Measurements from ENCODE around the gene GRHL3. TPM values are rescaled to one million over a fixed set of nuclear protein-coding genes. Genes with fewer than 3 reads are reported as not detected.

Gene GRHL3
- total RNA-seq, 4 donors from 2014 or later: 77.6 to 179 (median 115) TPM

- Histone ChIP-seq H3K4me1 (peaks cover 49 to 81% (median 54%) of the 10 kb centered on the region in 3 donors), H3K36me3 (no peaks in the 10 kb centered on the region), H3K27me3 (no peaks in the 10 kb centered on the region), H3K4me3 (peak overlapping the region in 1 of 4 donors; percentile 36), H3K27ac (peak overlapping the region; percentile 93 to 97 (median 96)), H3K9me3 (no peaks in the 10 kb centered on the region)
- DNase-seq: no peak
- TF ChIP-seq CTCF (IDR thresholded peaks at IDR 0.05) (no peak), POLR2A (IDR thresholded peaks at IDR 0.05) (no peak)
- WGBS, 2 donors: 33 to 57% methylated on average over 7 to 9 of the region's 9 CpGs
- intact Hi-C loops (cut with DNase I): no loop called here
Measured at GRCh38 chr1:24294228-24294672, 24.9 kb upstream of the GRHL3 start.

- intact Hi-C loops (cut with DNase I): no loop called here
- Histone ChIP-seq H3K27ac (peak overlapping the region; percentile 93 to 97 (median 96)), H3K27me3 (no peaks in the 10 kb centered on the region), H3K4me1 (peaks cover 43 to 75% (median 48%) of the 10 kb centered on the region in 3 donors), H3K9me3 (no peaks in the 10 kb centered on the region), H3K4me3 (peak overlapping the region in 1 of 4 donors; percentile 36), H3K36me3 (no peaks in the 10 kb centered on the region)
- WGBS, 2 donors: 13 to 22% methylated on average over 7 to 9 of the region's 9 CpGs
- no peak for DNase-seq
- TF ChIP-seq POLR2A (IDR thresholded peaks at IDR 0.05) (no peak), CTCF (IDR thresholded peaks at IDR 0.05) (peak in 5 of 6 experiments; percentile 12 to 61 (median 24))
Measured at GRCh38 chr1:24294716-24295371, 24.3 kb upstream of the GRHL3 start.

GRCh38 chr1:24295535-24295934, 23.6 kb upstream of the GRHL3 start:
- no peaks in the 10 kb centered on the region for H3K36me3 ChIP-seq
- peak overlapping the region in 1 of 4 donors; percentile 36 for H3K4me3 ChIP-seq
- TF ChIP-seq POLR2A (IDR thresholded peaks at IDR 0.05) (no peak), CTCF (IDR thresholded peaks at IDR 0.05) (no peak)
- no peaks in the 10 kb centered on the region for H3K9me3 ChIP-seq
- peaks cover 41 to 73% (median 41%) of the 10 kb centered on the region in 3 donors for H3K4me1 ChIP-seq
- H3K27ac ChIP-seq: peak overlapping the region; percentile 93 to 97 (median 96)
- 78 to 87% methylated on average over 5 of the region's 5 CpGs for WGBS, 2 donors
- no peaks in the 10 kb centered on the region for H3K27me3 ChIP-seq
- no peak for DNase-seq
- intact Hi-C loops (cut with DNase I): no loop called here

- no peak for DNase-seq
- WGBS, 2 donors: 73 to 80% methylated on average over 1 to 5 of the region's 5 CpGs
- H3K27ac ChIP-seq: peak overlapping the region in 3 of 4 donors; percentile 40 to 97 (median 45)
Measured at GRCh38 chr1:24297187-24297851, 21.8 kb upstream of the GRHL3 start.

More at GRCh38 chr1:24297187-24297851, 21.8 kb upstream of the GRHL3 start:
- H3K27me3 ChIP-seq: no peaks in the 10 kb centered on the region
- TF ChIP-seq POLR2A (IDR thresholded peaks at IDR 0.05) (no peak), CTCF (IDR thresholded peaks at IDR 0.05) (no peak)
- H3K4me3 ChIP-seq: no peak overlapping the region
- intact Hi-C loops (cut with DNase I): no loop called here
- H3K9me3 ChIP-seq: no peaks in the 10 kb centered on the region
- H3K36me3 ChIP-seq: no peaks in the 10 kb centered on the region
- H3K4me1 ChIP-seq: peaks cover 41 to 77% (median 47%) of the 10 kb centered on the region in 3 donors
